Immature natural killer cell (primary cell): ENCODE results near the gene FRG2B. TPM values are rescaled to one million over a fixed set of nuclear protein-coding genes. Genes with fewer than 3 reads are reported as not detected.
"Not testable (repeated sequence)": the region's sequence is repeated elsewhere in the genome, so short reads cannot be mapped to it uniquely, and the experiment has no call there.

Experiments used
- DNase-seq, 3 donors: peaks; one replicate each; pipeline ENCODE4 v3.0.0; 2022; ENCODE audit warnings: mixed read lengths in 1 of 3
- H3K27ac Mint-ChIP-seq, 6 donors: one replicate each; pipeline ENCODE4 v1.8.0; 2020; ENCODE audit warnings: mixed read lengths in 6 of 6, mild to moderate bottlenecking in 5 of 6, inconsistent platforms in 4 of 6, moderate library complexity in 3 of 6
- H3K27me3 Mint-ChIP-seq, 3 donors: one replicate each; pipeline ENCODE4 v1.8.0; 2020 to 2021; ENCODE audit warnings: low read depth in 3 of 3, mild to moderate bottlenecking in 3 of 3, mixed read lengths in 3 of 3, moderate library complexity in 3 of 3, inconsistent platforms in 1 of 3
- H3K36me3 Mint-ChIP-seq, 3 donors: one replicate each; pipeline ENCODE4 v1.8.0; 2020; ENCODE audit warnings: mixed read lengths in 3 of 3, inconsistent platforms in 2 of 3, mild to moderate bottlenecking in 2 of 3
- H3K4me1 Mint-ChIP-seq, 2 donors: one replicate each; pipeline ENCODE4 v1.8.0; 2020; ENCODE audit warnings: inconsistent platforms in 2 of 2, mild to moderate bottlenecking in 2 of 2, mixed read lengths in 2 of 2, moderate library complexity in 1 of 2
- H3K4me3 Mint-ChIP-seq, 5 donors: one replicate each; pipeline ENCODE4 v1.8.0; 2020; ENCODE audit warnings: mild to moderate bottlenecking in 5 of 5, mixed read lengths in 5 of 5, inconsistent platforms in 3 of 5, moderate library complexity in 3 of 5
- H3K9me3 Mint-ChIP-seq, 6 donors: one replicate each; pipeline ENCODE4 v1.8.0; 2020; ENCODE audit warnings: mild to moderate bottlenecking in 6 of 6, mixed read lengths in 6 of 6, inconsistent platforms in 4 of 6, moderate library complexity in 3 of 6
- polyA plus RNA-seq, 3 donors: library from polyadenylated mRNA; unstranded; fragments of 300-500 nt; fragmentation: Illumina TruSeq; gene quantifications; one replicate each; pipeline ENCODE4 v1.2.3, GENCODE V29; 2021

The FRG2B gene
- polyA plus RNA-seq, 3 donors from 2014 or later: not detected

DNA sequence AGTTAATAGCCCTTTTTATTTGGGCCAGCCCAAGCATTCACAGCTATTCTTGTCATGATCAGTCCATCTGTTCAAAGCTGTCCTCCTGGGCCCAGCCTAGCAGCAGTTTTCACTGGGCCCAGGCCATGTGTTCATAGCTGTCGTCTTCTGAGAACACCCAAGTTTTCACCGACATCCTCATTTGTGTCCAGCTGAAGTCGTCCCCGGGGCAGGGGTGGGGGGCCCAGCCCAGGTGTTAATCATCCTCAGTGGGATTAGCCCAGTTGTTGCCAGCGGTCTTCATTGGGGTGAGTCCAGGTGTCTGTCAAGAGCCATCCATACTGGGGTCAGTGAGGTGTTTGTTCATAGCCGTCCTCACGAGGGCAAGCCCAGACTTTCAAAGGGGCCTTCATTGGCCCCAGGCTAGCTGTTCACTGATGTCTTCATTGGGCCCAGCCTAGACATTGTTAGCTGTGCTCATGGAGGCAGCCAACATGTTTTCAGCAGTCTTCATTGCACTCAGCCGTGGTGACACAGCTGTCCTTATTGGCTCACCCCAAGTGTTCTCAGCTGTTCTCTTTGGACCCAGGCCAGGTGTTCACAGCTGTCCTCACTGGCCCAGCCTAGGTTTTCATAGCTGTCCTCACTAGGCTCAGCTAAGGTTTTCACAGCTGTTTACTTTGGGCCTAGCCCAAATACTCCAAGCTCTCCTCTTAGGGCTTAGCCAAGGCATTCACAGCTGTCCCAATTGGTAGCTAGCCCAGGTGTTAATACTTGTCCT, 10.0 kb downstream of the FRG2B start:
- Mint-ChIP-seq H3K27me3 (peaks cover 0 to 17% (median 6%) of the 10 kb centered on the region in 3 donors), H3K27ac (no peak overlapping the region), H3K4me1 (no peaks in the 10 kb centered on the region), H3K4me3 (no peak overlapping the region), H3K36me3 (no peaks in the 10 kb centered on the region), H3K9me3 (no peaks in the 10 kb centered on the region)
- DNase-seq: no peak

DNA sequence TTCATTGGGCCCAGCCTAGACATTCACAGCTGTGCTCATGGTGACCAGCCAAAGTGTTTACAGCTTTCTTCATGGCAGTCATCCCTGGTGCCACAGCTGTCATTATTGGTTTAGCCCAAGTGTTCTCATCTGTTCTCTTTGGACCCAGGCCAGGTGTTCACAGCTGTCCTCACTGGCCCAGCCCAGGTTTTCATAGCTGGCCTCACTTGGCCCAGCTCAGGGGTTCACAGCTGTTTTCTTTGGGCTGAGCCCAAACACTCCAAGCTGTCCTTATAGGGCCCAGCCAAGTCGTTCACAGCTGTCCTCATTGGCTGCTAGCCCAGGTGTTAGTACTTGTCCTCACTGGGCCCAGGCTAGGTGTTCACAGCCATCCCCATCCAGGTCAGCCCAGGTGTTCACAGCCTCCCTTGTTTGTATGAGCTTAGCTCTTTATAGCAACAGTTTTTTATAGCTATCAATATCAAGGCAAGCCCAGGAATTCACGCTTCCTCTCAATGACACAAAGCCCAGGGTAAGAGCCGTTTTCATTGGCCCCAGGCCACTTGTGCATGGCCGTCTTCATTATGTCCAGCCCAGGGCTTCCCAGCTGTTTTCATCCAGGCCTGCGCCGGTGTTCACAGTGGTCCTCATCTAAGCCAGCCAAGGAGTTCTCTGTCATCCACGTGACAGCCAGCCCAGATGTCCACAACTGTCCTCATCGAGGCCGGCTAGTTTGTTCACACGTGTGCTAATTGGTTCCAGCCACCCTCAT, 11.6 kb downstream of the FRG2B start:
- no peaks in the 10 kb centered on the region for H3K36me3 Mint-ChIP-seq

GRCh38 chr10:133613699-133614098, 12.9 kb downstream of the FRG2B start:
- Mint-ChIP-seq H3K36me3 (no peaks in the 10 kb centered on the region), H3K27ac (no peak overlapping the region), H3K27me3 (peaks cover 1 to 10% (median 3%) of the 10 kb centered on the region in 3 donors), H3K9me3 (peaks cover 0 to 3% (median 0%) of the 10 kb centered on the region in 6 donors), H3K4me3 (no peak overlapping the region), H3K4me1 (no peaks in the 10 kb centered on the region)
- DNase-seq: no peak

More for the DNA sequence above, 11.6 kb downstream of the FRG2B start:
- Mint-ChIP-seq H3K9me3 (peaks cover 0 to 3% (median 0%) of the 10 kb centered on the region in 6 donors), H3K4me1 (no peaks in the 10 kb centered on the region), H3K4me3 (no peak overlapping the region), H3K27me3 (peaks cover 3 to 13% (median 3%) of the 10 kb centered on the region in 3 donors), H3K27ac (no peak overlapping the region)
- no peak for DNase-seq

GRCh38 chr10:133611079-133611478, 15.5 kb downstream of the FRG2B start:
- Mint-ChIP-seq H3K4me3 (no peak overlapping the region), H3K27me3 (peaks cover 3 to 20% (median 5%) of the 10 kb centered on the region in 3 donors), H3K9me3 (peaks cover 0 to 19% (median 6%) of the 10 kb centered on the region in 6 donors), H3K27ac (no peak overlapping the region), H3K36me3 (peaks cover 0 to 4% (median 0%) of the 10 kb centered on the region in 3 donors), H3K4me1 (no peaks in the 10 kb centered on the region)
- DNase-seq: no peak

- Mint-ChIP-seq H3K9me3 (peaks cover 0 to 19% (median 6%) of the 10 kb centered on the region in 6 donors), H3K4me3 (no peak overlapping the region), H3K4me1 (no peaks in the 10 kb centered on the region), H3K27ac (no peak overlapping the region), H3K27me3 (peaks cover 5 to 21% (median 5%) of the 10 kb centered on the region in 3 donors), H3K36me3 (peaks cover 0 to 4% (median 0%) of the 10 kb centered on the region in 3 donors)
- DNase-seq: peak in 1 of 3 donors; percentile 18
Observed at GRCh38 chr10:133608855-133609254, 17.7 kb downstream of the FRG2B start.

GRCh38 chr10:133603434-133603833, 23.2 kb downstream of the FRG2B start:
- Mint-ChIP-seq H3K9me3 (peaks cover 0 to 15% (median 6%) of the 10 kb centered on the region in 6 donors), H3K27me3 (peaks cover 7 to 29% (median 18%) of the 10 kb centered on the region in 3 donors)
- H3K4me1 Mint-ChIP-seq, H3K4me3 Mint-ChIP-seq, H3K27ac Mint-ChIP-seq, DNase-seq, H3K36me3 Mint-ChIP-seq: not testable (repeated sequence)

- H3K27ac Mint-ChIP-seq: no peak overlapping the region
- H3K36me3 Mint-ChIP-seq: no peaks in the 10 kb centered on the region
- H3K4me3 Mint-ChIP-seq: no peak overlapping the region
- H3K27me3 Mint-ChIP-seq: peaks cover 5 to 19% (median 18%) of the 10 kb centered on the region in 3 donors
- no peaks in the 10 kb centered on the region for H3K4me1 Mint-ChIP-seq
- DNase-seq: no peak
- H3K9me3 Mint-ChIP-seq: peaks cover 0 to 4% (median 0%) of the 10 kb centered on the region in 6 donors
Observed at GRCh38 chr10:133600657-133601056, 25.9 kb downstream of the FRG2B start.

GRCh38 chr10:133599869-133600268, 26.7 kb downstream of the FRG2B start:
- H3K27me3 Mint-ChIP-seq: peaks cover 5 to 24% (median 18%) of the 10 kb centered on the region in 3 donors

GRCh38 chr10:133592716-133593115, 33.9 kb downstream of the FRG2B start:
- Mint-ChIP-seq H3K36me3 (no peaks in the 10 kb centered on the region), H3K4me1 (no peaks in the 10 kb centered on the region), H3K27me3 (peaks cover 3 to 14% (median 12%) of the 10 kb centered on the region in 3 donors), H3K27ac (no peak overlapping the region), H3K4me3 (no peak overlapping the region), H3K9me3 (no peaks in the 10 kb centered on the region)
- no peak for DNase-seq

More at GRCh38 chr10:133599869-133600268, 26.7 kb downstream of the FRG2B start:
- not testable (repeated sequence) for H3K36me3 Mint-ChIP-seq, H3K9me3 Mint-ChIP-seq, H3K4me3 Mint-ChIP-seq, H3K4me1 Mint-ChIP-seq, H3K27ac Mint-ChIP-seq, DNase-seq

GRCh38 chr10:133590970-133591359, 35.6 kb downstream of the FRG2B start:
- DNase-seq: no peak
- Mint-ChIP-seq H3K27ac (no peak overlapping the region), H3K27me3 (peaks cover 3 to 12% (median 12%) of the 10 kb centered on the region in 3 donors), H3K4me1 (no peaks in the 10 kb centered on the region), H3K9me3 (no peaks in the 10 kb centered on the region), H3K4me3 (no peak overlapping the region), H3K36me3 (no peaks in the 10 kb centered on the region)

GRCh38 chr10:133590226-133590969, 36.2 kb downstream of the FRG2B start:
- H3K9me3 Mint-ChIP-seq: no peaks in the 10 kb centered on the region
- no peak for DNase-seq
- H3K27me3 Mint-ChIP-seq: peaks cover 3 to 12% (median 12%) of the 10 kb centered on the region in 3 donors
- no peaks in the 10 kb centered on the region for H3K4me1 Mint-ChIP-seq
- no peak overlapping the region for H3K4me3 Mint-ChIP-seq
- H3K36me3 Mint-ChIP-seq: no peaks in the 10 kb centered on the region
- no peak overlapping the region for H3K27ac Mint-ChIP-seq

- peaks cover 4 to 13% (median 12%) of the 10 kb centered on the region in 6 donors for H3K9me3 Mint-ChIP-seq
- H3K36me3 Mint-ChIP-seq, H3K4me1 Mint-ChIP-seq, H3K4me3 Mint-ChIP-seq, DNase-seq, H3K27ac Mint-ChIP-seq, H3K27me3 Mint-ChIP-seq: not testable (repeated sequence)
Observed at GRCh38 chr10:133577037-133577436, 49.6 kb downstream of the FRG2B start.
